GM12891 (cell line): ENCODE data around the gene COL19A1.
"Not testable (repeated sequence)": the region's sequence is repeated elsewhere in the genome, so short reads cannot be mapped to it uniquely, and the experiment has no call there.

Experiments used
- DNase-seq: peaks from one replicate; pipeline ENCODE4 v3.0.0; 2011; ENCODE audit warnings: low spot score; ENCODE audit not compliant: insufficient read length
- FAIRE-seq: peaks from 2 replicates; lab custom pipeline; 2011; peaks lifted over from hg19 to GRCh38; lab: Jason Lieb, UNC
- PAX5 ChIP-seq: IDR thresholded peaks from 2 replicates; pipeline ENCODE4 v1.6.1; 2011; ENCODE audit warnings: low read length, moderate library complexity, mild to moderate bottlenecking; ENCODE audit not compliant: insufficient read depth, severe bottlenecking
- POLR2A ChIP-seq: IDR thresholded peaks from 2 replicates; pipeline ENCODE4 v1.6.1; 2011; ENCODE audit warnings: low read depth, low read length, control low read depth
- POLR2AphosphoS5 ChIP-seq: IDR thresholded peaks from 2 replicates; pipeline ENCODE4 v1.6.1; 2011; ENCODE audit warnings: low read depth, low read length, control low read depth
- POU2F2 ChIP-seq: IDR thresholded peaks from 2 replicates; pipeline ENCODE4 v1.6.1; 2011; ENCODE audit warnings: low read depth, mild to moderate bottlenecking, control low read depth, low read length, moderate library complexity
- SPI1 ChIP-seq: IDR thresholded peaks from 2 replicates; pipeline ENCODE4 v1.6.1; 2011; ENCODE audit warnings: low read depth, low read length, control low read depth
- TAF1 ChIP-seq: IDR thresholded peaks from 2 replicates; pipeline ENCODE4 v1.6.1; 2011; ENCODE audit warnings: low read depth, low read length, control low read depth

The COL19A1 gene

GRCh38 chr6:69894578-69895347, 28.4 kb downstream of the COL19A1 start:
- TF ChIP-seq PAX5, result no peak
- no peak for TF ChIP-seq POU2F2
- no peak for TF ChIP-seq POLR2AphosphoS5
- peak; percentile 60 for FAIRE-seq
- DNase-seq, result no peak

GRCh38 chr6:69895396-69895795, 29.0 kb downstream of the COL19A1 start:
- DNase-seq (no peak), FAIRE-seq (no peak)
- no peak for TF ChIP-seq PAX5
- TF ChIP-seq TAF1, result no peak
- no peak for TF ChIP-seq POU2F2
- no peak for TF ChIP-seq POLR2AphosphoS5
- no peak for TF ChIP-seq POLR2A
- TF ChIP-seq SPI1, result no peak

GRCh38 chr6:69900869-69901268, 34.5 kb downstream of the COL19A1 start:
- FAIRE-seq, result no peak
- TF ChIP-seq TAF1 (no peak), POLR2A (no peak), POU2F2 (no peak)
- no peak for DNase-seq

- no peak for FAIRE-seq
- TF ChIP-seq PAX5 (no peak), POLR2A (no peak), SPI1 (no peak), POLR2AphosphoS5 (no peak), TAF1 (no peak), POU2F2 (no peak)
- DNase-seq, result no peak
These were observed 35.0 kb downstream of the COL19A1 start for GRCh38 chr6:69901361-69901760.

- DNase-seq (no peak), FAIRE-seq (no peak)
- TF ChIP-seq POLR2AphosphoS5, result no peak
- TF ChIP-seq SPI1, result no peak
- TF ChIP-seq POLR2A, result no peak
- no peak for TF ChIP-seq TAF1
- TF ChIP-seq POU2F2, result no peak
- TF ChIP-seq PAX5, result no peak
These were observed 41.7 kb downstream of the COL19A1 start for GRCh38 chr6:69907981-69908498.

- DNase-seq (no peak), FAIRE-seq (peak; percentile 23)
- no peak for TF ChIP-seq TAF1
- peak; percentile 40; the same call in 1 of the 2 replicates for TF ChIP-seq SPI1
These were observed 47.0 kb downstream of the COL19A1 start for GRCh38 chr6:69913361-69913760.

- DNase-seq, result no peak
- FAIRE-seq, result no peak
- TF ChIP-seq SPI1 (no peak), TAF1 (no peak), POLR2AphosphoS5 (no peak), POU2F2 (no peak), PAX5 (no peak), POLR2A (no peak)
These were observed 47.7 kb downstream of the COL19A1 start for GRCh38 chr6:69914015-69914485.

GRCh38 chr6:69915346-69915745, 49.0 kb downstream of the COL19A1 start:
- no peak for DNase-seq
- no peak for FAIRE-seq
- no peak for TF ChIP-seq PAX5
- TF ChIP-seq SPI1, result no peak
- no peak for TF ChIP-seq POLR2AphosphoS5
- TF ChIP-seq TAF1, result no peak
- no peak for TF ChIP-seq POLR2A
- no peak for TF ChIP-seq POU2F2

GRCh38 chr6:69917834-69918233, 51.5 kb downstream of the COL19A1 start:
- TF ChIP-seq SPI1 (no peak), TAF1 (no peak), POLR2A (no peak), PAX5 (no peak), POLR2AphosphoS5 (no peak), POU2F2 (no peak)
- FAIRE-seq (no peak), DNase-seq (no peak)

- TF ChIP-seq POU2F2 (no peak), PAX5 (no peak), POLR2AphosphoS5 (no peak), TAF1 (no peak), SPI1 (no peak), POLR2A (no peak)
- DNase-seq (no peak), FAIRE-seq (peak; percentile 31)
These were observed 52.6 kb downstream of the COL19A1 start for GRCh38 chr6:69918813-69919475.

GRCh38 chr6:69921066-69921465, 54.7 kb downstream of the COL19A1 start:
- DNase-seq, FAIRE-seq: not testable (repeated sequence)

- not testable (repeated sequence) for DNase-seq, FAIRE-seq
These were observed 55.3 kb downstream of the COL19A1 start for GRCh38 chr6:69921611-69922010.
